GM19025 (cell line): ENCODE results near the gene RNLS.
"Not testable (repeated sequence)": the region's sequence is repeated elsewhere in the genome, so short reads cannot be mapped to it uniquely, and the experiment has no call there.

Source experiments
- ATAC-seq: cut with Tn5 transposase; IDR thresholded peaks from one replicate; pipeline ENCODE4 v1.9.1; 2021; ENCODE audit warnings: mild to moderate bottlenecking, low read depth, moderate library complexity; ENCODE audit not compliant: unreplicated experiment

Gene RNLS

DNA sequence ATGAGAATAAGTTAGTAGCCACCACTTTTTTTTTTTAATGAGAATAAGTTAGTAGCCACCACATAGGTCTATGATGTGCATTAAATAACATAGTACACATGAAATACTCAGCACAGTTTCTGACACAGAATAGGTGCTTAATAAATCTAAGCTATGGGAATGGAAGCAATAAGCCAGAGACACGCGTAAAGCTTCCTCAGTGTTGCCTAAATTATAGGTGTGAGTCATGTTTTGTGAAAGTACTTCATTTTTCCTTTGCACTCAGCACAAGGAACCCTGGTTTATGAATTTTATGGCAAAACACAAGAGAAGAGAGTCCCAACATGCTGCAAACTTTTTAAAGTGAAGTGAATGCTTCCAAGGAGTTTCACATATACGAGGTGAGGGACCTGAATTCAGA is 267.4 kb downstream of the RNLS start:
- ATAC-seq: no peak

DNA sequence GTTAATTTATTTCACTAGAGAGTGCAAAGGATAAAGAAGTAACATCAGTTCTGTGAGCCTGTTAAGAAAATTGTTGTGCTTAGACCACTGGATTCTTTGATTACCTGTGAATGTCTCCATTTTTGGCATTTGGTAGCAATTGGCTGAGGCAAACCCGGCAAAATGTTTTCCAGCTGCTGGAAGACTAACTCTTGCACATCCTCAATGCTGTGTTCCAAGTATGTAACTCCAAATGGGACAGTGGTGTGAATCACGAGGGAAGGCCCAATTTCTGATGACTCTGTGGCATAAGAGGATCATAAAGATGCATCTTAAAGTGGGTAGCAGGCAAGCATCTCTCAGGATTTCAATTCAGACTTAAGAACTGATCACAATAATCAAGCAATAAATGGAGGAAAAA is 268.8 kb downstream of the RNLS start:
- ATAC-seq: no peak

DNA sequence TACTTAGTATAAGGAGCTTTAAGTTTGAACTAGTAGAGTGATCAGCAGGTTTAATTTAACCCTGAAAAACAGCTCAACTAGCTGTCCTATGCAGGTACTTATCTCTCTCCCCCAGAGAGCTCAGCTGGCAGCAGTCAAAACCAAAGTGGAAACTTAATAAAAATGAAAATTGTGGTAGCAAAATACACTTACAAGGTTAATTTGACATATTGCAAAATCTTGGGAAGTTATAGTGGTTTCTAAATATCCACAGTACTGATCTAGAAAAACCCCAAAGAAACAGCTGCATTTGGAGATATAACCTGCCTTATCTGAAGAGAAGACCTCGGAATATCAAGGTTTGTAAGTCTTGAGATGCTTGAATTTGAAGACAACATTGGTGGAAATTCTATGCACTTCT is 269.2 kb downstream of the RNLS start:
- no peak for ATAC-seq

DNA sequence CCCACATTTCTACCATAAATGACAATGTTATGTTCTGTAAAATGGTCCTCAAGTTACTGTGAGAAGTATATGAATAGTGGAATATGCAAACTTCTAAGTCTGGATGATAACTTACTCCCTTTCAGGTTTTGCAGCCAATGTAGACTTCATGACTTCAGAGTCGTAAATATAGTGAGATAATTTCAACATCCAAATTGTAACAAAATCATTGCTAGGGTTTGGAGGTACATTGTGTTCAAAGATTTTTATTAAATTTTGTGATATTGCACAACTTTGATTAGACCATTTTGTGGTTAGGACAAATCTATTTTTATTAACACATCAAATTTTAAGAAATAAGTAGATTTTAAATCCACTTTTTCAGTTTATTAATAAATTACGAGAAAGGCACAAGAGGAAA is 270.3 kb downstream of the RNLS start:
- ATAC-seq: no peak

DNA sequence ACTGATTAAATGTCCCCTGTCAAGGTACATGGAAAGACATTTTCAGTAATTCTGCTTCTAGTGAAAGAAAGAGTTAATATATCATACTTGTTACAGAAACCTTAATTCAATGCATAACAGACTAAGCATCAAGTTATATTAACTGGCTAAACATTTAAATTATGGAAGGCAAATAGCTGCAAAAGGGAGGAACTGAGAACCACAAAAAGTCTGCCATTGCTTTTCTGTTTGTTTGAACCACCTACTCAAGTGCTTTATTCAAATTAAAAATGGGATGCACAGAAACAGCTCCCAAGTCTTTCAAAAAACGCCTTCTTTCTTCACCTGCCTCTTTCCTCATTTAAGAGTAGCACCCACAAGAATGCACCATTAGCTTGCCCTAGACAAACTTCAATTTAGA is 271.9 kb downstream of the RNLS start:
- no peak for ATAC-seq

DNA sequence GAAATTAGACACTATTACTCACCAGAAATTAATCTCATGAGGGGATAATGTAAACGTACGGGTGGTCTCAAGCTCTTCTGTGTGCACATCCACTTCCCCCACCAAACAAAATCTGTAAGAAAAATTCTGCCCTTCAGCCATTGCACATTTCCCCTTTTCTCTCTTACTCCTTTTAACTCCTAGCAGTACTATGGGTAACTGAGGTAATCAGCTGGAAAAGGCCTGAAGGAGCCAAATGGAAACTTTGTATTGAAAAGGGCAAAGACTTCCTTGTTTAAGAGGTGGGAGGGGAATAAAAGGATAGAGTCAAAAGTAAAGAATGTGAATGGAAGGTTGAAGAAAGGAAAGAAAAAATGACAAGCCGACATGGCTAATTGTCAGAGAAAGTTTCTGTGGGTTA is 273.8 kb downstream of the RNLS start:
- ATAC-seq: no peak

DNA sequence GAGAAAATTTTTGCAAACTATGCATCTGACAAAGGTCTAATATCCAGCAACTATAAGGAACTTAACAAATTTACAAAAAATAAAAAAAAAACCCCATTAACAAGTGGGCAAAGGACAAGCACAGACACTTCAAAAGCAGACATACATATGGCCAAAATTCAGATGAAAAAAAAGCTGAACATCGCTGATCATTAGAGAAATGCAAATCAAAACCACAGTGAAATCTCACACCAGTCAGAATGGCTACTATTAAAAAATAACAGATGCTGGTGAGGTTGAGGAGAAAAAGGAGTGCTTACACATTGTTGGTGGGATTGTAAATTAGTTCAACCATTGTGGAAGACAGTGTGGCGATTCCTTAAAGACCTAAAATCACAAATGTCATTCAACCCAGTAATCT is 274.8 kb downstream of the RNLS start:
- not testable (repeated sequence) for ATAC-seq

DNA sequence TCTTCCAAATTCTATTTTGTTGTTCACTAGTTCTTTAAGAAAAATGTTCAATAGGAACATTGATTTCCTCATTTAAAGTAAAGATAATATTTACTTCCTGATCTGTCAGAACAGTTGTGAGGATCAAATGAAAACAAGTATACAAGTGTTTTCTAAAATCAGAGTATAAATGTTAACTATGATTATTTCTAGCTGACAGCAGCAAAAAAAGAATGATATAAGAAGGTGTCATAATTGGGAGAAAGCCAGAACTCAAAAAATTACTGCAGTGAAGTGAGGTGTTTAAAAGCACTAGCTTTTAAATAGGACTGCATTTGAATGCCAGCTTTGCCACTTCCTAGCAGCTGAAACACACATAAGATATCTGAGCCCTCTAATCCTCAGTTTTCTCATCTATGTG is 283.3 kb downstream of the RNLS start:
- no peak for ATAC-seq

DNA sequence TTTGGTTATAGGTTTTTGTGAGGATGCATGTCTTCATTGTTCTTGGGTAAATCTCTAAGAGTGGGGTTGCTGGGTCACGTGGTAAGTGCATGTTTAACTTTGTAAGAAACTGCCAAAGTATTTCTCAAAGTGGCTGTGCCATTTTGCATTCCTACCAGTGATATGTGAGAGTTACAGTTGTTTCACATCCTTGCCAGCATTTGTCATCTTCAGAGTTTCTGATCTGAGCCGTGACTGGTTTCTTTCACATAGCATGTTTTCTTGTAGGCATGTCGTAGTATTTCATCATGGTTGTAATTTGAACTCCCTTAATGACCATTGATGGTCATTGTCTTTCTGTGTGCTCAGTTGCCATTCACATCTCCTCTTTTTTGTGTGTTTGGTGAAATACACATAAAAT is 286.0 kb downstream of the RNLS start:
- ATAC-seq: no peak

DNA sequence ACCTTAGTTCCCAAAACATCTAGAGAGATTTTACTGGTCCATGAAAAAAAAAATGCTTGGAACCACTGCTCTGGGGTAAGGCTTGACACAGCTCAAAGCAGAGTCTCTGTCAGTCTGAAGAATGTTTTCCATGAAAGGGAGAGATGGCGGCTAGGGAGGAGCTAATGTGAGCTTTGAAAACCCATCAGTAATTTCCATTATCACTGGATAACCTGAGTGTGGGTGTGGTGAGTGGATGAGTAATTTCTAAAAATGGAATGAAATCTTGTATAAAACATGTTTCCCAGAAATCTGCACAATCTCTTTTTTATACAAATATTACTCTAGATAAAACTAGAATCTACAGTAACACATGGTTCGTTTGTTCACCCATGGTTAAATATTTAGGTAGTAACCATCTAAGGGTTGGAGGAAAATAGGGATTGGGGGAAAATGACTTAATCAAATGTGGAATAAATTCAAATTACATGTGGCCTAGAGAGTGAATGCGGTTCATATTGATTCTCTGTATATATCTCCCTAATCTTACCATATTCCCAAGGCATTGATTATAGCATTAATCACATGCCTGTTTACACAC is 289.4 kb downstream of the RNLS start:
- no peak for ATAC-seq

DNA sequence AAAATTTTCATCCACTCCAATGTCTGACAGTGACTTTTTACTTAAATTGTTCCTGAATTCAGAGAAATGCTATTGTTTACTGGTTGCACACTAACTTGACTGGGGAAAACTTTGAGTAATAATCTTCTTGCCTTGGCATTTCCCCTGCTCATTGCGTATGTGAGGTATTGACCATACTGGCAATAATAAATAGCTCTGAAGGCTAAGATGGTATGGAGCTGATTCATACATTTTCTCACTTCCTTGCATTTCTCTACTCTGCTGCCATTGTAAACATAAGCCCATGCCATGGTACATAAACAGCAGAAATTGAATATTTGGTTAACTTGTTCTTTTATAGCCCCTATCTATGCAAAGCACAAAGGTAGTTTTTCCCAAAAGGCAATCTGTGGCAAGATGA is 290.0 kb downstream of the RNLS start:
- no peak for ATAC-seq

DNA sequence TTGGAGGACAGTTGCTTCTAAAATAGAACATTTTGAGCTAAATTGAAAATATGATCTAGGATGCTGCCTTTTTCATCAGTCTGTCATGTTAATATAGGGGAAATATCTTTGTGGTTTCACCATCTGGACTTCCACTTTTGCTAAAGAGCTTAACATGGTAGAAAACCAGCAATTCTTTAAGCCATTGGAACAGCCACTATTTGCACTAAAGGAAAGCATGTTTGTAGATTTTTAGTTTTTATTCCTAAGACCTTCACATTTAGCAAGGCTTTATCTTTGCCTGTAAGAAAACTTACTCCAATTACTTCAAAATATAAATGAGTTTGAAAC is 291.0 kb downstream of the RNLS start:
- no peak for ATAC-seq

DNA sequence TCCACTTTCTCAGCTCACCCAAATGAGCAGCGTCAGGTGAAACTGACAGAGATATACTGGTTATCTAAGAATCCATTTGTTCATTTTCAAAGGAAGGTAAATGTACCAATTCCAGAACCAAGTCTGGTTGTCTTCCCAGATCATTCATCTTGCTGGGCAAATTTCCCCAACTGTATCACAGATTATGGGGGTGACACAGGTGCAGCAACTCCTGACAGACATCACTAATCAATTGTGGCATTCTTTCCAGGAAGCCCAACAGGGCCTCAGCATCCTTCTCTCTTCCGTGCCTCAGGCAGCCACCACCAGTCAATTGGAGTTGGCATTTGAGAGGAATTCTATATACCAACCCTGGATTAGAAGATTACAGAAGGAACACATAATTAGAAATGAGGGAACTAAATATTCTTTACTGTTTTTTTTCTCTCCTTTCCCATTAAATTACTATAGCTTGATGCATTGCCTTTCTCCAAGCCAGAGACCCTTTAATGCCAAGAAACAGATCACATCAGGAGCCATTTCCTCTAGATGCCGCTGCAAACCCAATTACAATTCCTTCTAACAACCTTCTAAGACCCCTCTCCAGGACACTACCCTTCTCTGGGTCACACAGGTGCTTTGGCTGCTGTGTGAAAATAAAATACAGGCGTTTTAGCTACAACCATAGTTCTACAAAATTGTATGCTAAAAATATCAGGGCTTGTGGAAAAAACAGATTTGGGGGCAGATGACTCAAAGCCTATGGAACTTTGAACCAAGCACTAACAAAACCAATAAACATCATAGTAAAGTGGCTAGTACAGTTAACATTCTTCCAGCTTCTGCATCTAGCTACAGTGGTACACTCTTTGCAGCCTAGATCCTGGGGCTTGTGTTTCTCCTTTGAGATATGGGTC is 291.6 kb downstream of the RNLS start:
- ATAC-seq: no peak

DNA sequence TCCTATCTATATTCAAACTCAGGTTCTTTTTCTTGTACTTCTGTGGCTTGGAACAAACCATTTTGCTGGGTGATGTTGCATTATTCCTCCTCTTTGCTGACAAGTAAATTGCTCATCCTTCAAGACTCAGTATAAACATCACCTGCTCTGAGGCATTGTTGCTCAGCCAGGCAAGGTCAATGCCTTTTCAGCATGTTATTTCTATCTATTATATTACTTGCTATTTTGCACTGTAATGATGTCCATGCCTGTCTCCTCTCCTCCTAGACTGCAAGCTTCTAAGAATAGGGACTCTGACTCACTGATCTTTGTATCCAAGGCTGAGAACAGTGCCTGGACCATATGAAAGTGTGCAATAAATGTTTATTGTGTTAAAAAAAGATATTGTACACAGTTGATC is 293.8 kb downstream of the RNLS start:
- no peak for ATAC-seq

DNA sequence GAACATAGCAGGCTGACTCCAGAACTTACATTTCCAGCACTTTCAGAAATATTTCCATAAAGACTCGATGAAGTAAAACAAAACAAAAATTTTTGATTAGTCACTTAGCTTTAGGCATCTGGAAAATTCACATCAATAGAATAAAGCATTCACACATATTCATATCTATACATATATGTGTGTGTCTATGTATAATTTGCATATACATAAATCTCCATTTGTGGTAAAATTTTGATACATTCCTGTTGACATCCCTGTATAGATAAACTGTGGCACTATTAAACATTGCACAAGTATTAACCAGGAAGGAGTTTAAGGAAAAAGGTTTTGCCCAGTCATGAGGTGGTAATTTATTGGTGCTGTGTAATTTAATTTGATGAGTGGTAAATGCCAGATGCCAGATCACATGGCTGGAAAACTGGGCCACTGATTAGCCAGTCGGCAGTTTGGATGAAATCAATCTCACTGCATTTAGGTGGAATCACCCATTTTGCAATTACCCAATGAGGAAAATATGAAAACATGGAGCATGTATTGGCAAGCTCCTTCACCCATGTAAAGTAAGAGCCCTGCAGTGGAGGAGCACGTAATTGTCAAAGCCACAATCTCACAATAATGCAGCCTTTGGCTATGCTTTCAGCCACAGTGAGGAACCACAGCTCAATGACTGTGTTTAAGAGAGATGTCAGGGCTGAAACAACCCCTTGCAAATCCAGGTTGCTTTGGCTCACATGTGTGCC is 294.6 kb downstream of the RNLS start:
- ATAC-seq: no peak

DNA sequence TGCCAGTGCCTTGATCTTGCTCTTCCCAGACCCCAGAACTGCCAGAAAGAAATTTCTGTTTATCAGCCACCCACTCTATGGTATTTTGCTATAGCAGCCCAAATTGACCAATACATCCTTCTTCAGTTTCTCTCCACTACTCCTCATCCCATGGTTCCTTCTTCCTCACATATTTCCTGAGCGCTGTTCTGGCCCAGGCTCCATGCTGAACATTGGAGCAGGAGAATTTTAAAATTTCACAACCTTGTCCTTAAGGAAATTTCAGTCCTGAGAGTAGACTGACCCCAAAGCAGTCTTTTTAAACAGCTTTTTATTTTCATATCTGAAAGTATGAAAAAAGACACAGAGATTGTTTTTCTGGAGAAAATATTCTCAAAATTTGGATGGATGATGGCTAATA is 297.1 kb downstream of the RNLS start:
- no peak for ATAC-seq

DNA sequence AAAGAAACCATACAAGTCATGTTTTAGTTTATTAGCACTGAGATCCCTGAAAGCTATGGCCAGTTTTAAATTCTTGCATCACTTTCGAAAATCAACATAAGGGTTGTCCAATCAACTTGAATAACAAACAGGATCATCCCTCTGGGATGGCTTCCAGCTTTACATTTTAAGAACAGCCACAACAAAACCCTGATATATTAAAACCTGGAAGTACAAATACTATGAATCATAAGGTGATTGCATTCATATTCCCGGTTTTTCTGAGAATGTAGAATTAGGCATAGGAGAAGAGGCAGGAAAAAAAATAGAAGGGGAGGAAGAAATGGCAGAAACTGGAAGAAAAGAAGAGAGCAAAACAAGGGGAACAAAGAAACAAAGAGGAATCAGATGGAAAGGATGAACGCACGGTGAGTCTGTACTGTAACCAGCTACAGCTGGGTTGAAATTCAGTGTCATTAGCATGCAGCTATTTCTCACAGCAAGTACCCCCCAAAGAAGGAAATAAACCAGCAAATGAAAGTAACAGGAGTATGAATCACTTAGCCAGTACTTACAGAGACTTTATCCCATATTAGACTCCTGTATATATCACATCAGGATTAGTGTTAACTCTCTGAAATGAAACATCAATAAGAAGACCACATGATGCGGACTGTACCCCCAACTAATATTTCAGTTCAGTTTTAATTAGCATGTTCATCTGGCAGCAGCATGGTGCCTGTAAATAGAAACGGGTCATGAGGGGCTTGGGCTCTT is 301.3 kb downstream of the RNLS start:
- no peak for ATAC-seq

DNA sequence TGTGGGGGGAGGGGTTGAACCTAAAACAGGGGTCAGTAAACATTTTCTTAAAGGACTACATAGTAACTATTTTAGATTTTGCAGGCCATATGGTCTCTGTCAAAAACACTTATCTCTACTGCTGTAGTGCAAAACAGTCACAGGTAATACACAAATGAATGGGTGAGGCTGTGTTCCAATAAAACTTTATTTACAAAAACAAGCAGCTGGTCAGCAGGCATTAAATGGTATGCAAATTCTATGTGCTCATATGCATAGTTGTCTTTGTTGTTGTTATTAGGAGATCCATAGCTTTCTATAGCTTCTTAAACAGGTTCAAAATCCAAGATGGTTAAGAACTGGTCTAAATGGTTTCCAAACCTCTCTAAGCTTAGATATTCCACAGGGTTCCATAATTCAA is 302.6 kb downstream of the RNLS start:
- no peak for ATAC-seq

DNA sequence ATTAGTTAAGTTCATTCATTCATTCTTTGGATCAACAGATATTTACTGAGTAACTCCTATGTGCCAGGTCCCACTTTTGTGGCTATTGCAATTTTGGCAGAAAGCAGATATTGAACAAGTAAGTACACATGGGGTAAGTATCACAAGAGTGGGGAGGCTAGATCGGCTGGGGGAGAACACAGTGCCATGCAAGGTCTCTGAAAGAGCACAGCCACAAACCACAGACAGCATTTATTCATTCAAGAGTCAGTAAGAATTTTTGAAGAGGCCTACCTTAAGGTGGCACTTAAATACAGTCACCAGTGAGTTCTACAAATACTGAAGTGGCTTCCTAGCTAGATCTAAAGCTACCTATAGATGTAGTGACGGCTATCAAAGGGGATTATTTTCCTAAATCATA is 304.2 kb downstream of the RNLS start:
- no peak for ATAC-seq

DNA sequence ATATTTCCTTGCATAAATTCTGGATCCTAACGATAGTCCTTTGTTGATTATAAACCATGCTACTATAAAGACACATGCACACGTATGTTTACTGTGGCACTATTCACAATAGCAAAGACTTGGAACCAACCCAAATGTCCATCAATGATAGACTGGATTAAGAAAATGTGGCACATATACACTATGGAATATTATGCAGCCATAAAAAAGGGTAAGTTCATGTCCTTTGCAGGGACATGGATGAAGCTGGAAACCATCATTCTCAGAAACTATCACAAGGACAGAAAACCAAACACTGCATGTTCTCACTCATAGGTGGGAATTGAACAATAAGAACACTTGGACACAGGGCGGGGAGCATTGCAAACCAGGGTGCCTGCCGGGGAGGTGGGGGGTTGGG is 306.2 kb downstream of the RNLS start:
- ATAC-seq: not testable (repeated sequence)

DNA sequence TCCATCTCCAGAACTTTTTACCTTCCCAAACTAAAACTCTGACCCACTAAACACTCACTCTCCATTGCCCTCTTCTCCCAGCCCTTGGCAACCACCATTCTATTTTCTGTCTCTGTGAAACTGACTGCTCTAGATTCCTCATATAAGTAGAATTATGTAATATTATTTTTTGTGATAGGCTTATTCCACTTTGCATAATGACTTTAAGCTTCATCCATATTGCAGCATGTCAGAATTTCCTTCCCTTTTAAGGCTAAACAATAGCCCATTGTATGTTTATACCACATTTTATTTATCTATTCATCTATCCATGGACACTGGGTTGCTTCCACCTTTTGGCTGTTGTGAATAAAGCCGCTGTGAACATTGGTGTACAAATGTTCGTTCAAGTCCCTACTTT is 308.8 kb downstream of the RNLS start:
- ATAC-seq: no peak
